ENCODE measurements around the gene ERVFRD-1.

DNA sequence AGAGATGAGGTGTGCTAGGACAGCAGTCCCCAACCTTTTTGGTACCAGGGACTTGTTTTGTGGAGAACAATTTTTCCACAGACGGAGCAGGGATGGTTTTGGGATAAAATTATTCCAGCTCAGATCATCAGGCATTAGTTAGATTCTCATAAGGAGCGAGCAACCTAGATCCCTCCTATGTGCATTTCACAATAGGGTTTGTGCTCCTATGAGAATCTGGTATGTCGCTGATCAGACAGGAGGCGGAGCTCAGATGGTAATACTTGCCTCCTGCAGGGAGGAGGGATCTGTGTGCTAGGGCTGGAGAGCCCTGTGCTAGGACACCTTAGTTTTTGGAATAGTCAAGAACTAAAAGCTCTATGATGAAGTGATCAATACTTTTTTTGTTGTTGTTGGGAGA lies 15.4 kb downstream of the ERVFRD-1 start:
- TF ChIP-seq, protein P1, sequence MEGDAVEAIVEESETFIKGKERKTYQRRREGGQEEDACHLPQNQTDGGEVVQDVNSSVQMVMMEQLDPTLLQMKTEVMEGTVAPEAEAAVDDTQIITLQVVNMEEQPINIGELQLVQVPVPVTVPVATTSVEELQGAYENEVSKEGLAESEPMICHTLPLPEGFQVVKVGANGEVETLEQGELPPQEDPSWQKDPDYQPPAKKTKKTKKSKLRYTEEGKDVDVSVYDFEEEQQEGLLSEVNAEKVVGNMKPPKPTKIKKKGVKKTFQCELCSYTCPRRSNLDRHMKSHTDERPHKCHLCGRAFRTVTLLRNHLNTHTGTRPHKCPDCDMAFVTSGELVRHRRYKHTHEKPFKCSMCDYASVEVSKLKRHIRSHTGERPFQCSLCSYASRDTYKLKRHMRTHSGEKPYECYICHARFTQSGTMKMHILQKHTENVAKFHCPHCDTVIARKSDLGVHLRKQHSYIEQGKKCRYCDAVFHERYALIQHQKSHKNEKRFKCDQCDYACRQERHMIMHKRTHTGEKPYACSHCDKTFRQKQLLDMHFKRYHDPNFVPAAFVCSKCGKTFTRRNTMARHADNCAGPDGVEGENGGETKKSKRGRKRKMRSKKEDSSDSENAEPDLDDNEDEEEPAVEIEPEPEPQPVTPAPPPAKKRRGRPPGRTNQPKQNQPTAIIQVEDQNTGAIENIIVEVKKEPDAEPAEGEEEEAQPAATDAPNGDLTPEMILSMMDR (IDR thresholded peaks at IDR 0.05), result no peak
- no peak for TF ChIP-seq POLR2AphosphoS5 (IDR thresholded peaks at IDR 0.05; ENCODE audit: insufficient read depth in 1 of 2, low read depth in 1 of 2)
